HG03039 (cell line): ENCODE data around the gene CACNG6.

Experiments
- ATAC-seq: cut with Tn5 transposase; IDR thresholded peaks from one replicate; pipeline ENCODE4 v1.9.1; 2021; ENCODE audit warnings: mild to moderate bottlenecking, moderate library complexity; ENCODE audit not compliant: unreplicated experiment

Gene CACNG6

GRCh38 chr19:54041969-54042606 lies 50.7 kb downstream of the CACNG6 start:
- ATAC-seq = no peak

DNA sequence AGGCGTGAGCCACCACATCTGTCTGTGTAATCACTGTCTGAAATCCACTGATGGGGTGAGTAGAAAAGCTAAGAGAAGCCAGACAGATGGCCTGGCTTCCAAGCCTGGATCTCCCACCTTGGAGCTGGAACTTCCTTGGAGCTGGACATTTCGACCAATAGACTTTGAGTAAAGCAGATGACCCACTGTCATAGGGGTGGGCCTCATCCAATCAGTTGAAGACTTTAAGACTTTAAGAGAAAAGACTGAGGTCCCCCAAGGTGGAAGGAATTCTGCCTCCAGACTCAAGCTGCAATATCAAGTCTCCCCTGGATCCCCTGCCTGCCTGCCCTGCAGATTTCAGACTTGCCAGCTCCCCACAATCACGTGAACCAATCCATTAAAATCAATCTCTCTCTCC lies 51.6 kb downstream of the CACNG6 start:
- no peak for ATAC-seq

- ATAC-seq = no peak
Measured at GRCh38 chr19:54045771-54046170, 54.3 kb downstream of the CACNG6 start.

- ATAC-seq = no peak
Measured at GRCh38 chr19:54047616-54048015, 56.2 kb downstream of the CACNG6 start.
